PC-9 (cell line): ENCODE data around the gene PTDSS2. TPM values are rescaled to one million over a fixed set of nuclear protein-coding genes. Genes with fewer than 3 reads are reported as not detected.

Experiments
- BruUV-seq: library from RNA; stranded (reverse); fragments of 400-500 nt; replicated peaks from 2 replicates; lab custom pipeline; 2021; lab: Mats Ljungman, UMichigan
- CTCF ChIA-PET: fragments of 300-600 bp; sonication (Branson Sonifier 250); formaldehyde crosslinking; loops from one replicate; lab custom pipeline; 2022; ENCODE audit warnings: antibody characterized with exemption; lab: Charles Lee
- POLR2A ChIA-PET: fragments of 300-600 bp; sonication (Branson Sonifier 250); formaldehyde crosslinking; loops from one replicate; lab custom pipeline; 2022; ENCODE audit warnings: antibody characterized with exemption; ENCODE audit not compliant: unreplicated experiment; lab: Charles Lee
- DNase-seq, 2 experiments: peaks; one replicate each; pipeline versions ENCODE4 v3.0.0 to v3.0.0-alpha.2; 2015 to 2022; ENCODE audit warnings: mixed read lengths in 1 of 2
- H2AFZ ChIP-seq: fragments of 200-600 bp; sonication (generic); 2 replicates; pipeline ENCODE4 v1.8.1; 2017; ENCODE audit warnings: antibody characterized with exemption
- H3F3A ChIP-seq: fragments of 200-600 bp; sonication (generic); 2 replicates; pipeline ENCODE4 v1.8.1; 2017; ENCODE audit warnings: antibody characterized with exemption, mild to moderate bottlenecking, low read depth; ENCODE audit not compliant: insufficient read depth
- H3K27ac ChIP-seq: fragments of 200-600 bp; sonication (generic); 2 replicates; pipeline ENCODE4 v1.6.1; 2016; ENCODE audit warnings: mixed run types
- H3K27me3 ChIP-seq: fragments of 200-600 bp; sonication (generic); 2 replicates; pipeline ENCODE4 v1.6.1; 2016; ENCODE audit warnings: low read depth, mixed run types; ENCODE audit not compliant: insufficient read depth
- H3K36me3 ChIP-seq: fragments of 200-600 bp; sonication (generic); 2 replicates; pipeline ENCODE4 v1.6.1; 2016; ENCODE audit warnings: low read depth, mixed run types
- H3K4me1 ChIP-seq: fragments of 200-600 bp; sonication (generic); replicated peaks from 2 replicates; pipeline ENCODE4 v1.6.1; 2016; ENCODE audit warnings: mixed run types; ENCODE audit not compliant: insufficient read depth
- H3K4me2 ChIP-seq: fragments of 200-600 bp; sonication (generic); 2 replicates; pipeline ENCODE4 v1.6.1; 2017; ENCODE audit warnings: mixed run types
- H3K4me3 ChIP-seq: fragments of 200-600 bp; sonication (generic); 2 replicates; pipeline ENCODE4 v1.6.1; 2016; ENCODE audit warnings: mixed run types
- H3K79me2 ChIP-seq: fragments of 200-600 bp; sonication (generic); 2 replicates; pipeline ENCODE4 v1.6.1; 2017; ENCODE audit warnings: low read depth, mixed run types
- H3K9me2 ChIP-seq: fragments of 200-600 bp; sonication (generic); 2 replicates; pipeline ENCODE4 v1.8.1; 2017; ENCODE audit warnings: mild to moderate bottlenecking; ENCODE audit not compliant: insufficient read depth
- H3K9me3 ChIP-seq: fragments of 200-600 bp; sonication (generic); 2 replicates; pipeline ENCODE4 v1.8.1; 2016; ENCODE audit warnings: low read depth; ENCODE audit not compliant: insufficient read depth
- H4K20me1 ChIP-seq: fragments of 200-600 bp; sonication (generic); 2 replicates; pipeline ENCODE4 v1.8.1; 2017; ENCODE audit not compliant: insufficient read depth
- CTCF ChIP-seq: fragments of 200-600 bp; sonication (generic); conservative IDR thresholded peaks from 2 replicates; pipeline ENCODE4 v1.6.1; 2017; ENCODE audit warnings: mixed run types, antibody characterized with exemption, mild to moderate bottlenecking, moderate library complexity
- EZH2 ChIP-seq: fragments of 200-600 bp; sonication (generic); IDR thresholded peaks from 2 replicates; pipeline ENCODE4 v1.8.0; 2017; ENCODE audit warnings: antibody characterized with exemption, low read depth
- intact Hi-C: fragments of 100-400 bp; cut with micrococcal nuclease; formaldehyde crosslinking; loops from one replicate; pipeline ENCODE4 v1.10.0; 2022; ENCODE audit not compliant: unreplicated experiment
- total RNA-seq: library from RNA; stranded (reverse); gene quantifications from 2 replicates; pipeline ENCODE4 v1.2.3, GENCODE V29; 2021

Gene PTDSS2
- total RNA-seq, 1 experiment from 2014 or later = 32.5 TPM

GRCh38 chr11:443542-444199, 6.4 kb upstream of the PTDSS2 start:
- no TSS peak for BruUV-seq
- Histone ChIP-seq H3K36me3 (no peaks in the 10 kb centered on the region), H3K4me2 (no peak overlapping the region), H3K27me3 (no peaks in the 10 kb centered on the region), H4K20me1 (no peaks in the 10 kb centered on the region), H3K79me2 (no peaks in the 10 kb centered on the region), H2AFZ (no peak overlapping the region), H3K4me3 (no peak overlapping the region), H3K27ac (no peak overlapping the region), H3K9me2 (no peaks in the 10 kb centered on the region), H3K4me1 (0 out of 2 replicates have a peak, but pooled peaks cover 3% of the 10 kb centered on the region), H3F3A (peaks cover 3% of the 10 kb centered on the region; the same call in 1 of the 2 replicates), H3K9me3 (no peaks in the 10 kb centered on the region)
- no peak for DNase-seq
- intact Hi-C loops = no loop called here
- ChIA-PET POLR2A (interaction anchor here (0.7 kb wide), 1 partner anchor 74 kb away, joined by 4 read pairs; the partner anchor contains the start of gene B4GALNT4), CTCF (no interaction called here)
- no peak for TF ChIP-seq EZH2

GRCh38 chr11:444396-445144, 5.5 kb upstream of the PTDSS2 start:
- Histone ChIP-seq H3K27me3 (no peaks in the 10 kb centered on the region), H3K4me3 (no peak overlapping the region), H3K79me2 (0 out of 2 replicates have a peak, but pooled peaks cover 5% of the 10 kb centered on the region), H2AFZ (no peak overlapping the region), H3F3A (peaks cover 9% of the 10 kb centered on the region; the same call in 1 of the 2 replicates), H3K9me3 (no peaks in the 10 kb centered on the region), H3K4me1 (0 out of 2 replicates have a peak, but pooled peaks cover 5% of the 10 kb centered on the region), H3K4me2 (no peak overlapping the region), H3K27ac (no peak overlapping the region), H4K20me1 (no peaks in the 10 kb centered on the region), H3K36me3 (no peaks in the 10 kb centered on the region), H3K9me2 (no peaks in the 10 kb centered on the region)
- intact Hi-C loops = loop anchor here (5.0 kb wide), 1 partner anchor 137 kb away; the partner anchor contains the start of gene IFITM2
- ChIA-PET CTCF (no interaction called here), POLR2A (interaction anchor here (0.7 kb wide), 1 partner anchor 75 kb away, joined by 4 read pairs; the partner anchor contains the start of gene B4GALNT4)
- no TSS peak for BruUV-seq
- no peak for DNase-seq
- no peak for TF ChIP-seq EZH2
- TF ChIP-seq CTCF = no peak

- CTCF ChIA-PET = no interaction called here
- intact Hi-C loops = loop anchor here (5.0 kb wide), 1 partner anchor 139 kb away; the partner anchor contains the start of gene IFITM2
- Histone ChIP-seq H3F3A (peaks cover 9% of the 10 kb centered on the region; the same call in 1 of the 2 replicates), H3K36me3 (no peaks in the 10 kb centered on the region), H4K20me1 (no peaks in the 10 kb centered on the region), H2AFZ (no peak overlapping the region), H3K79me2 (peaks cover 13% of the 10 kb centered on the region; the same call in 1 of the 2 replicates), H3K27ac (no peak overlapping the region), H3K4me1 (0 out of 2 replicates have a peak, but pooled peaks cover 5% of the 10 kb centered on the region), H3K4me2 (no peak overlapping the region), H3K9me2 (no peaks in the 10 kb centered on the region), H3K9me3 (no peaks in the 10 kb centered on the region), H3K4me3 (no peak overlapping the region), H3K27me3 (no peaks in the 10 kb centered on the region)
- TF ChIP-seq CTCF = no peak
- no peak for TF ChIP-seq EZH2
- no TSS peak for BruUV-seq
- no peak for DNase-seq
- POLR2A ChIA-PET = no interaction called here
Measured at GRCh38 chr11:445765-446588, 4.1 kb upstream of the PTDSS2 start.
